ELR (cell line): ENCODE measurements around the gene ALDH6A1.

Experiments
- DNase-seq: peaks from one replicate; pipeline ENCODE4 v3.0.0-alpha.2; 2015; ENCODE audit warnings: low read depth

Gene ALDH6A1

DNA sequence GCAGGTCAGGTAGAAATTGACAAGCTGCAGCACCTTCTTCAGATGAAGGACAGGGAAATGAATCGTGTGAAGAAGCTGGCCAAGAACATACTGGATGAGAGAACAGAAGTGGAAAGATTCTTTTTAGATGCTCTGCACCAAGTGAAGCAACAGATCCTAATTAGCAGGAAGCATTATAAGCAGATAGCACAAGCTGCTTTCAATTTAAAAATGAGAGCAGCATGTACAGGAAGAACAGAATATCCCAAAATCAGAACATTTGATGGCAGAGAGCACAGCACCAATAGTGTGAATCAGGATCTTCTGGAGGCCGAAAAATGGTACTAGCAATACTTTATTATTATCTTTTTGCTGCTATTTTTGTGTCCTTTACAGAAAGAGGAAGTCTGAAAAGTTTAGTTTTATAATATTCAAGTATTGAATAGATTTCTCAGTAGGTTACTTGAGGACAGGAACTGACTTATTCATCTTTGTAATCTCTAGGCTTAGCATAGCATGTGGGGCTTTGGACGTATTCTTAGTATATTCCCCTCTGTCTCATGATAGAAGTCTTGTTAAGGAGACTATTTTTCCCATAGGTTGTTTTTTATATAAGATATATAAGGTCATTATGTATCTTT is 34.3 kb downstream of the ALDH6A1 start:
- no peak for DNase-seq

DNA sequence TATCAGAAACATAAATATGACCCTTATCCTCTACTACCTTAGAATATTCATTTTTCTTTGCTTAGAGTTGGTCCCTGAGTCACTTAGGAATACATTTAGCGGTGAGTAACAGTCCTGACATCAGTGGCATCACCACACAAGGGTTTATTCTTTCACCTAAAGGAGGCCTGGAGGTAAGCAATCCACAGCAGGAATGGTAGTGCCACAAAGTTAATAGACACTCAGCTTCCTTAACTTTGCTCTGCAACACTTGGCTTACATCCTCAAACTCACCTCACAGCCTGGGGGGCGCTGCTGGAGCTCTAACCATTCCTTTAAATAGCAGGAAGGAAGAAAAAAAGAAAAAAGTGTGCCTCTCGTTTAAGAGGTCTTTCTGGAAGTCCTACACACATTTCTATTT is 36.0 kb downstream of the ALDH6A1 start:
- peak; percentile 47 for DNase-seq

DNA sequence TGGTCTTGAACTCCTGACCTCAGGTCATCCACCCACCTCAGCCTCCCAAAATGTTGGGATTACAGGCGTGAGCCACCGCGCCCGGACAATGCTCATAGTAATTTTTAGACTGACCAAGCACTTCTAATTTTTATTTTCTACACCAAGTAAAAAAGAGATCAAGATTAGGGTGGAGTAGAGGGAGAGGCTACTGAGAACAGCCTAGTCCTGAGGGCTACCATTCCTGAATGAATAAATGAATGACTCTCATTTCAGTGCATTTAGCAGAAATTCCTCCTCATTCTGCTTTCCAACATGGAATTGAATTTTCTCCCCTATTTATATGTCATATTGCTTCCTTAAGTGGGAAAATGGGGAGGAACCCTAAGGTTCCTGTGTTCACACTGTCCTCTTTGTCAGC is 38.7 kb downstream of the ALDH6A1 start:
- no peak for DNase-seq

DNA sequence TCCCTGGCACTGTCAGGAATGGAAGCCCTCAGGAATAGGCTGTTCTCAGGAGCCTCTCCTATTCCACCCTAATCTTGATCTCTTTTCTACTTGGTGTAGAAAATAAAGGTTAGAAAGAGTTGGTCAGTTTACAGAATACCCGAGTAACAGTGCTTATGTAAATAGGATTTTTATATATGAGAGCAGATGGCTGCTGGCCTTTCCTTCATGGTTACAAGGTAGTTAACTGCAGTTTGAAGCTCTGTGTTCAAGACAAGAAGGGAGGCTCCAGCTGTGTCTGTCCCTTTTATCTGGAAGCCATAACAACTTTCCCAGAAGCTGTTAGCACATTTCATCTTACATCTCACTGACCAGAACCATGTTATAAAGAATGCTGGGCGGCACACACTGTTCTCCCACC is 42.0 kb downstream of the ALDH6A1 start:
- no peak for DNase-seq

DNA sequence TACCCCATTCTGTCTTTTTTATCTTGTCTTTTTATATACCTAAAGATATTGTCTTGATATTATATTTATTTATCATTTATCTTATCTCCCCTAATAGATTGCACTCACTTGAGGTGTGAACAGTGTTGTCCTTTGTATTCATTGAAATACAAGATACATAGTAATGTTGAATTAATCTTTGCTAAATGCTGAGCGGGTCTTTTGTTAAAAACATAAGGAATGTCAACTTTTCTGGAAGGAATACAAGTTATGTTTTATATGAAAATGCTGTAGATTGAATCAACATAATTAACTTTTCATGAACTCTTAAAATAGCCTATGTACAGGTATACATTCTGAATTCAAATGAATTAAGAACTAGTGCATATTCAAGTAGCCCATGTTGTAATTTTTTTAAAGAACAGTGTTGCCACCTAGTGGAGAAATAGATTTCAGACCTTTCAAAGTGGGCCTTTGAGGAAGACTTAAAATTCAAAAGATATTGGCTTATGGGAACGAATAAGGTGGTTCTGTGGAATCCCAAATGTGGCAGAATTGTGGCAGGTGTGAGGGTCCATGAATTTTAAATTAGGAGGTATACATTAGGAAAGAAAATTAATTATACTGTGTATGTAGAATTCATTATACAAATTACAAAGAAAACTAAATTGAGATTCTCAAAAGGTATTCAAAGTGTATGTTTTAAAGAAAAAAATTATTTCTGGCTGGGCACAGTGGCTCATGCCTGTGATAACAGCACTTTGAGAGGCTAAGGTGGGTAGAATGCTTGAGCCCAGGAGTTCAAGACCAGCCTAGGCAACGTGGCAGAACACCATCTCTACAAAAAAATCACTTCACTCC is 46.0 kb downstream of the ALDH6A1 start:
- peak; percentile 68 for DNase-seq

DNA sequence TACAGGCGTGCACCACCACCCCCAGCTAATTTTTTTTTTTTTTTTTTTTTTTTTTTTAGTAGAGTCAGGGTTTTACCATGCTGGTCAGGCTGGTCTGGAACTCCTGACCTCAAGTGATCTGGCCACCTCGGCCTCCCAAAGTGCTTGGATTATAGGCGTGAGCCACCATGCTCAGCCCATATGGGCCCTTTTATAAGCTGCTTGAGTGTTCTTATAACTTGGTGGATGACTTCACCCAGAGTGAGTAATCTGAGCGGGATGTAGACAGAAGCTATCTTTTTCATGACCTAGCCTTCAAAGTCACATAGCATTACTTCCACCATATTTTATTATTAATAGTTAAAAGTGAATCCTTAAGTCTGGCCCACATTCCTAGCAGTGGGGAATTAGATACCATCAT is 48.7 kb downstream of the ALDH6A1 start:
- peak; percentile 73 for DNase-seq

DNA sequence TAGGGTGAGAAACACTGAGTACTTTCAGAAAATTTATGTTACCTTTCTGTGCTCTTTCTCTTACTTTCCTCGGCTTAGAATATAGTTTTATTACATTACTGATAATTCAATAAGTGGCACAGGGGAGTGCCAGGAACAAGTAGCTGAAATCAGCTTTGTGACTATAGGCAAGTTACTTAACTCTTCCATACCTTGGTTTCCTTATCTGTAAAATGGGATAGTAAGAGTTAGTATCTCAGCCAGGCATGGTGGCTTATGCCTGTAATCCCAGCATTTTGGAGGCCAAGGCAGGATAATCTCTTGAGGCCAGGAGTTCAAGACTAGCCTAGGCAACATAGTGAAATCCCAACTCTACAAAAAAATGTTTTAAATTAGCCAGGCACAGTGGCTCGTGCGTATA is 49.7 kb downstream of the ALDH6A1 start:
- no peak for DNase-seq

DNA sequence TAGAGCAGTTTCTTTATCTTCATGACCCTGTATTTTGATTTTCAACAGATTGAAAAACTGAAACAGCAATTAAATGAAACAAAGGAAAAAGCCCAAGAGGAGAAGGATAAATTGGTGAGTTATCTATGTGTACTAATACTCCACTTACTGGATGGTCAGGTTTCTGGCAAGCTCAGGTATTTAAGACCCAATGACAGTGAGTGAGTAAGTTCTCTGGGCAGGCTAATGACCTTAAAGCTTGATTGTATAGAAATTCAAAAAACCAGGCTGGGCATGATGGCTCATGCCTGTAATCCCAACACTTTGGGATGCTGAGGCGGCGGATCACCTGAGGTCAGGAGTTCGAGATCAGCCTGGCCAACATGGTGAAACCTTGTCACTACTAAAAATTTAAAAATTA is 55.1 kb downstream of the ALDH6A1 start:
- no peak for DNase-seq

DNA sequence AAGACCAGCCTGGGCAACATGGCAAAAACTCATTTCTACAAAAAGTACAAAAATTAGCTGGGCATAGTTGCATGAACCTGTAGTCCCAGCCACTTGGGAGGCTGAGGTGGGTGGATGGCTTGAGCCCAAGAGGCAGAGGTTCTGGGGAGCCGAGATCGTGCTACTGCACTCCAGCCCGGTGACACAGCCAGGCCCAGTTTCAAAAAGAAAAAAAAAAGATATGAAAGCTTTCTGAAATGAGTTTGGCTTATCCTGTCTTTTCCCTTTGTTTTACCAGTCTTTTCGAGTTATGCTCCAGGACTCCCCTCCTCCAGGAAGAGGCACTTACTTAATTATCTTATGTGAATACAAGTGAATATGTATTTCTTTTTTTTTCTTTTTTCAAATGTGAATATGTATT is 61.9 kb downstream of the ALDH6A1 start:
- no peak for DNase-seq

DNA sequence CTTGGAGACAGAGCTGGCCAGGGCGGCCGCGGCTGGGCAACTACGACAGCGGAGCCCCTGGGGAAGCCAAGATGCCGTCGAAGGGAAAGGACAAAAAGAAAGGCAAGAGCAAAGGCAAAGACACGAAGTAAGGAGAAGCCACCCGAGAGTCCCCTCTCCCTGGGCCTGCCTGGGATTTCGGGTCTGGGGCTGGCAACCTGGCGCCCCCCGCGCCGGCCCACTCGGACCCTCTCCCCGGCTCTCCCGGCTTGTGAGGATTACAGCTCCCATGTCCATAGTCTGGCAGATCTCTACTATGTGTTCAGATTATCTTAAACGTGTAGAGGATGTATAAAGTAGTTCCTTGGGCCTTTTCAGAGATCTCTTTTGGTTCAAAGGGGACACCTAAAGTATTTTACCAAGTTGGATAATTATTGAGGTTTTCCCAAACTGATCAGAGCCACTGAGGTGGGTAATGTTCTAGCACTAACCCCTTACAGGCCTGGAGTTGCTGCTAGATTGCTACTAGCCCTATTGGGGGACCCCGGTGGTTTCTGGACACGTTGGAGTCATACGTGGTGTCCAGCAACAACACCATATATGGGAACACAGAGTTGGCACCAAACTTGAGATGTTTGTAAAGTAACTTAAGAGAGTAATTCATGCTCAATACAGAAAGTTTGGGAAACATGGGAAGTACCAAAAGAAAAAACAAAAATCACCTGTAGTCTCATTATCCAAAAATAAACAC is 64.7 kb downstream of the ALDH6A1 start:
- DNase-seq: peak; percentile 49

DNA sequence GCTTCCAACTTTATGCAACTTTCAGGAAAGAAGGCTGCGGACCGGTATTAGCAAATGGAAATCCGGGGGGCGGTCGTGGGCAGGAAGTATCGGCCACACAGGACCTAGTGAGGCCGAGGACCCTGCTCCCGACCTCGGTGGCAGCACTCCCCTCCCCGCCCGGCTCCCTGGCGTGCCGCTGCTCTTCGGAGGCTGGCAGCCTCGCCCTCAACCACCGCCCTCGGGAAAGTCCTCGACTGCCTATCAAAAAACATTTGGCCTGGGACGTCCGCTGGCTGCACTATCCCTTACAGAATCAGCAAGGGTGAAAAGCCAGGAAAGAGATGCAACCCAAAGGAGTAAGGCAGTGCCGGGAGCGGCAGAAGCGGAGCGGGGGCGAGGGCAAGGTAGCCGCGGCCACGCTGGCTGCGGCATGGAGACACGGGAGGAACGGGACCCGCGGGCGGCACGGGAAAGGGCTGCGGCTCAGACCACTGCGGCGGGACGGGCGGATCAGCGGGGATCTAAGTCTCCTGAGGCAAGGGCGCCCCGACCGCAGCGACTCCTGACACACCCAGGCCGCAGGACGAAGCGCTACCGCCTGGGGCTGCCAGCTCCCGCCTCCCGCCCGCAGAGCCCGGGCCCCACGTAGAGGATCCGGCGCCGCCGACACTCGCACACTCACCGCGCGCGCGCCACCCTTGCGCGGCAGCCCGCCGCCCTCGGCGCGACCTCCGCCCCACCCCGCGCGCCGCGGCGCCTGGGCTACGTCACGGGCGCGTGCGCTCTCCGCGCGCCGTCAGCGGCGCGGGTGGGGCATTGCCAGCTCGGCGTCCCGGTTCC is 65.5 kb downstream of the ALDH6A1 start, which contains the start of the genes BBOF1 and ENTPD5:
Gene BBOF1 (plus strand): TSS at position 764 of the 822 bp plus-strand sequence. CDS start 130 bp downstream, outside the sequence.
Gene ENTPD5 (minus strand): TSS at position 703 of the 822 bp plus-strand sequence. CDS start 31,186 bp downstream, outside the sequence.
- DNase-seq: peak; percentile 91

DNA sequence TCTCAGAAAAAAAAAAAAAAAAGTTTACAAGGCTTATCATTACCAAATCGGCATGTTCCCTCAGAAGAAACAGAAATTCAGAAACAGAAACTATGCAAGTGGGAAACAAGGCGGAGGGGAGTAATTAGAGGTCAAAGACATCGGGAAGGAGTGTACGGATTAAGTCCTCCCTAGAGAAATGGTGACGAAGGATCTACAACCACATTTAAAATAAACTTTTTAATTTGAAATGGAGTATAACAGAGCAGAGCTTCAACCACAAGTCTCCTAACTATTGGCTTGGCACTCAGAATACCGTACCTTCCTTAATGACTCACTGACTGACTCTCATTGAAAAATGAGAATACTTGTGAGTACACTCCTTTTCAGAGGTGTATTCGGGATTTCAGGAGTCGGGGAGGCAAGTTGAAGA is 66.1 kb downstream of the ALDH6A1 start:
- DNase-seq: peak; percentile 80

DNA sequence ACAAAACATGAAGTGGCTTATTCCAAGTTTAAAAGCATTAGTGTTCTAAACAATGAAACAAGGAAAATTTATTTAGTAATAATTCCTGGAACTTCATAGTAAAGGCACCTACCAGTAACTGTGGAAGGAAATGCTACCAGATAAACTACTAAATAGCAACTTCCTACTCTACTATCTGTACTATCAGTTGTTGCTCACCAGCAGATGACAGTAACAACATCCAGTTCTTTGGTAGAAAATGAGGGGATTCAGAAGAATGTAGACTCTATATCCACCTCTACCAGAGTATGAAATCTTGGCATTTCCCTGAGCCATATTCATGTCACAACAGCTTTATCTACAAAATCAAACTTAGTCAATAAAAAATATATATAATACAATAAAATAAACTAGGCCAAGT is 68.3 kb downstream of the ALDH6A1 start:
- no peak for DNase-seq

DNA sequence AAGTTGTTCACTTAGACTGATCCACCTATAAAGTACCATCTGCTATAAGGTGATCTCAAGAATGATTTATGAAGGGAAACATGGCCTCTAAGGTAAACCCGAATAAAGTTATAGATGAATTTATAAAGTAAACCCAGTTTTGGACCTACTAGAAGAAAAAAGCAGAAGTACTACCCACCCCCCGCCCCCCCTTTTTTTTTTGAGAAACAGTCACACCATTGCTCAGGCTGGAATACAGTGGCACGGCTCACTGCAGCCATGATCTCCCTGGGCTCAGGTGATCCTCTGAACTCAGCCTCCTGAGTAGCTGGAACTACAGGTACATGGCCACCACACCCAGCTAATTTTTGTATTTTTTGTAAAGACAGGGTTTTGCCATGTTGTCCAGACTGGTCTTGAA is 69.1 kb downstream of the ALDH6A1 start:
- no peak for DNase-seq

DNA sequence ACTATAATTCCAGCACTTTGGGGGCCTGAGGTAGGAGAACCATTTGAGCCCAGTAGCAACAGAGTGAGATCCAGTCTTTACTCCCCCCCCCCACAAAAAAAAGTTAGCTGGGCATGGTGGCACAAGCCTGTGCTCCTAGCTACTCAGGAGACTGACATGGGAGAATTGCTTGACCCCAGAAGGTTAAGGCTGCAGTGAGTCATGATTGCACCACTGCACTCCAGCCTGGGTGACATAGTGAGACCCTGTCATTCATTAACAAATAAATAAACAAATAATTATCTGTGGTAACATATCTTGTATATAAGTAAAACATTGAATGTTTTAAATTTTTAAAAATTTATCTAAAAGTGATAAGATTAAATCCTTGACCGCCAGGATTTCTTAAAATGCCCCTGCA is 70.0 kb downstream of the ALDH6A1 start:
- peak; percentile 24 for DNase-seq

DNA sequence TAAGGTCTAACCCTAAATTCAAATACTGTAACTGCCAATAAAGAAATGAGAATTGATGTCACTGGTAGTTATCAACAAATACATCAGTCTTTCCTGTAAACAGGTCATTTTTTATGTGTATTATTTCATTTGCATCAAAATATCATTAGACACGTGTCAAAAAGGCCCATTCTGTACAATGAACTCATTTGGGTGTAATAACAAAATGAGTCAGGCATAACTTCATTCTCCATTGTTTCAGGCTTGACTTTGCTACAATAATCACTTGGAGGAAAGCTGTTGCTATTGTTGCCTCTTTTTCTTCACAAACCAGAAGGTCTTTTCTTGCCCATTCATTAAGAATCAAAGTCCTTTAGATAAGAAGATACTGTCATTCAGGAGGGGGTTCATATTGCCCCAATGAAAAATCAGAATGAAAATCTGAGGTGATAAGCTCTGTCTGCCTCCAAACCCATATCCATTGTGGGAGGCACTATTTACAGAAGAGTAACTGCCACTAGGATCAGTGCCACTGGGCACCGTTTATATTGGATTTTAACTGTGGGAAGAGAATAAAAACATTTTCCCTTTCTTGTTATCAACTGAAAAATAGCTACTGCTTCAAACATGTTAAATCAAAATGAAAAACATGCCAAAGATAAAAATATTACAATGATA is 75.3 kb downstream of the ALDH6A1 start:
- no peak for DNase-seq
